Measurements from ENCODE around the gene CTXN1.

CTXN1 gene

GRCh38 chr19:7912697-7913564 lies 13.0 kb downstream of the CTXN1 start:
- DNase-seq = no peak

- DNase-seq = no peak
These were observed 13.7 kb downstream of the CTXN1 start for GRCh38 chr19:7912144-7912696.

- DNase-seq = no peak
These were observed 14.3 kb downstream of the CTXN1 start for GRCh38 chr19:7911508-7912143.

- DNase-seq = no peak
These were observed 15.4 kb downstream of the CTXN1 start for GRCh38 chr19:7910321-7911161.

GRCh38 chr19:7909471-7910067 lies 16.4 kb downstream of the CTXN1 start:
- no peak for DNase-seq

GRCh38 chr19:7908742-7909461 lies 17.0 kb downstream of the CTXN1 start:
- DNase-seq = no peak

GRCh38 chr19:7908078-7908699 lies 17.7 kb downstream of the CTXN1 start:
- DNase-seq = no peak

- no peak for DNase-seq
These were observed 18.4 kb downstream of the CTXN1 start for GRCh38 chr19:7907544-7907943.

GRCh38 chr19:7907122-7907521 lies 18.8 kb downstream of the CTXN1 start:
- DNase-seq = no peak

GRCh38 chr19:7905859-7906258 lies 20.1 kb downstream of the CTXN1 start:
- DNase-seq = no peak

GRCh38 chr19:7905268-7905667 lies 20.7 kb downstream of the CTXN1 start:
- DNase-seq = no peak

- DNase-seq = no peak
These were observed 21.6 kb downstream of the CTXN1 start for GRCh38 chr19:7904074-7905020.

- peak; percentile 94 to 95 for DNase-seq
These were observed 22.5 kb downstream of the CTXN1 start, which contains the start of gene MAP2K7 for GRCh38 chr19:7903244-7904073. TSS of gene MAP2K7 (plus strand) at chr19:7903877. CDS start at chr19:7903945, 68 bp downstream.

GRCh38 chr19:7902796-7903243 lies 23.1 kb downstream of the CTXN1 start:
- DNase-seq = no peak

- DNase-seq = no peak
These were observed 24.6 kb downstream of the CTXN1 start for GRCh38 chr19:7901337-7901736.

GRCh38 chr19:7900931-7901330 lies 25.0 kb downstream of the CTXN1 start:
- no peak for DNase-seq

GRCh38 chr19:7900401-7900870 lies 25.5 kb downstream of the CTXN1 start:
- DNase-seq = no peak

- DNase-seq = no peak
These were observed 26.1 kb downstream of the CTXN1 start for GRCh38 chr19:7899751-7900378.
